HepG2 (cell line): ENCODE data around the gene RASSF4. TPM values are rescaled to one million over a fixed set of nuclear protein-coding genes. Genes with fewer than 3 reads are reported as not detected.
A peak's percentile ranks its signal among the peaks of the same experiment; 100 is the strongest.

ENCODE experiments used
- ARID2 ChIP-seq: sonication (generic); formaldehyde crosslinking; IDR thresholded peaks from 2 replicates; pipeline ENCODE4 v1.8.1; 2022; ENCODE audit warnings: mild to moderate bottlenecking, missing genetic modification reagents, borderline replicate concordance
- CBX1 ChIP-seq: IDR thresholded peaks from one replicate; pipeline ENCODE4 v1.6.1; 2016; ENCODE audit warnings: antibody characterized with exemption, low read depth
- FLYWCH1 ChIP-seq: sonication (generic); formaldehyde crosslinking; IDR thresholded peaks from 2 replicates; pipeline ENCODE4 v1.8.1; 2023; ENCODE audit warnings: mild to moderate bottlenecking, missing genetic modification reagents
- FOXA3 ChIP-seq: IDR thresholded peaks from 2 replicates; pipeline ENCODE4 v1.6.1; 2016; ENCODE audit warnings: missing genetic modification reagents, missing compliant biosample characterization
- HDAC1 ChIP-seq: sonication (generic); formaldehyde crosslinking; IDR thresholded peaks from 2 replicates; pipeline ENCODE4 v1.5.1; 2020; ENCODE audit warnings: mild to moderate bottlenecking, missing genetic modification reagents
- LRRFIP1 ChIP-seq: sonication (generic); formaldehyde crosslinking; conservative IDR thresholded peaks from 2 replicates; pipeline ENCODE4 v1.4.0; 2020; ENCODE audit warnings: missing genetic modification reagents
- PPARG ChIP-seq: conservative IDR thresholded peaks from 2 replicates; pipeline ENCODE4 v1.6.1; 2016; ENCODE audit warnings: missing biosample characterization, missing genetic modification reagents
- SALL1 ChIP-seq: sonication (generic); formaldehyde crosslinking; IDR thresholded peaks from 2 replicates; pipeline ENCODE4 v1.8.0; 2022; ENCODE audit warnings: mild to moderate bottlenecking, missing genetic modification reagents
- ZBTB26 ChIP-seq: IDR thresholded peaks from 2 replicates; pipeline ENCODE4 v1.6.1; 2016; ENCODE audit warnings: missing compliant biosample characterization, missing genetic modification reagents, borderline replicate concordance
- ZKSCAN1 ChIP-seq: fragments of 150-350 bp; IDR thresholded peaks from 2 replicates; pipeline ENCODE4 v1.6.1; 2014; ENCODE audit warnings: low read length
- ZNF558 ChIP-seq: sonication (generic); formaldehyde crosslinking; IDR thresholded peaks from 2 replicates; pipeline ENCODE4 v1.9.0; 2022; ENCODE audit warnings: mild to moderate bottlenecking, missing genetic modification reagents, borderline replicate concordance
- ZNF737 ChIP-seq: sonication (generic); formaldehyde crosslinking; IDR thresholded peaks from 2 replicates; pipeline ENCODE4 v1.5.0; 2020; ENCODE audit warnings: missing genetic modification reagents, mild to moderate bottlenecking, borderline replicate concordance
- ZSCAN29 ChIP-seq: sonication (generic); formaldehyde crosslinking; conservative IDR thresholded peaks from 2 replicates; pipeline ENCODE4 v1.4.0; 2020; ENCODE audit warnings: mild to moderate bottlenecking, missing genetic modification reagents
- polyA plus RNA-seq, 8 experiments: library from polyadenylated mRNA; depleted of rRNA in 3 of 8; stranded (reverse) in 7 of 8; unstranded in 1 of 8; fragments of >200 nt; fragmentation: Illumina TruSeq in 4 of 8; extraction: Trizol in 4 of 8; gene quantifications; 2 replicates each; pipeline versions ENCODE4 v1.2.1 to v1.2.3, GENCODE V29; 2011 to 2016; ENCODE audit warnings: low read depth in 4 of 8, missing spikeins in 1 of 8, mixed read lengths in 1 of 8; ENCODE audit not compliant: insufficient read depth in 1 of 8
- total RNA-seq, 5 experiments: library from RNA; depleted of rRNA; stranded (reverse); fragments of >200 nt; fragmentation: Illumina TruSeq; extraction: Trizol; gene quantifications; 2 replicates each; pipeline ENCODE4 v1.2.3, GENCODE V29; 2016; ENCODE audit warnings: low read depth in 1 of 5
- TF ChIP-seq, protein P1 (sequence below): sonication (generic); formaldehyde crosslinking; IDR thresholded peaks from 2 replicates; pipeline ENCODE4 v1.4.0; 2020; ENCODE audit warnings: missing genetic modification reagents
- TF ChIP-seq, protein P2 (sequence below): sonication (generic); formaldehyde crosslinking; IDR thresholded peaks from 2 replicates; pipeline ENCODE4 v1.8.1; 2023; ENCODE audit warnings: missing genetic modification reagents, mild to moderate bottlenecking, borderline replicate concordance
- TF ChIP-seq, protein P3 (sequence below): sonication (generic); formaldehyde crosslinking; IDR thresholded peaks from 2 replicates; pipeline ENCODE4 v1.8.1; 2023; ENCODE audit warnings: mild to moderate bottlenecking, moderate library complexity, missing genetic modification reagents
- TF ChIP-seq, protein P4 (sequence below): sonication (generic); formaldehyde crosslinking; IDR thresholded peaks from 2 replicates; pipeline ENCODE4 v1.5.0; 2020; ENCODE audit warnings: mild to moderate bottlenecking, missing genetic modification reagents
- TF ChIP-seq, protein P5 (sequence below): sonication (generic); formaldehyde crosslinking; IDR thresholded peaks from 2 replicates; pipeline ENCODE4 v1.4.0; 2020; ENCODE audit warnings: missing genetic modification reagents

Gene RASSF4
- total and polyA plus RNA-seq, 2 of the 13 experiments (the other 11 are each of a cell fraction or from before 2014, with no cell fraction given): 34.0 to 51.7 TPM

DNA sequence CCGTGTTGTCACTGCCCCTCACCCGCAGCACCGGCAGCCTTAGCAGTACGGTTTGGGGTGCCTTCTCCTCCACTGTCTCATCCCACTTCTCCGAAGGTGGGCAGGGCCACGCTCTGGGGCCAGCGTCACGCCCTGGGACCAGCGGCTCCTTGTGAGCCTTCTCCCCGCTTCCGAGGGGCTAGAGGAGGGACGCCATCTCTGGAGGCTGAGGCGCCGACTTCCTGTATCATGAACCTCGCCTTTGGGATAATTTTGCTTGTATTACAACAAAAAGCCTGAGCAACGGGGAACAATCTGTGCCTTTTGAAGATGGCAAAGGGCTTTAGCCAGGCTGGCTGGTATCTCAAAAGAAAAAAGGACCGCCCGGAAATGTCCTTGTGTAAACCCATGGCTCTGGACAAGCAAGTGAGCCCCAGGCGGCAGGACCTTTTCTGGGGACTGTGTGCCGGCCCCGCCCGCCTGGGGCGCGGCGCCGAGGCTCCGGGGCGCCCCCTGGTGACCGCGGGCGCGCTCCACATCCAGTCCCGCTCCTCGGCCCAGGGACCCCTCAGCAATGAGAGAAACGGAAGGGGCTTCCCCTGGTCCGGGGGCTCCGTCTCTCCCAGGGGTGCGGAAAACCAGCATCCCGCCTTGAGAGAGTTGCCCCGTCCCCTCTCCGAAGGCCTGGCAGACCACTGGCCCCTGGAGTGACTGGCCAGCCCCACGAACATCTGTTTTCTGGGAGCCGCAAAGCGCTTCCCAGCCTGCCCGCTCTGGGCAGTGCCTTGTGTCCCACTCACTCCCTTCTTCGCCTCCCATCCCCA, 15.2 kb downstream of the RASSF4 start (continued):
- TF ChIP-seq SALL1 (peak; percentile 72), LRRFIP1 (no peak), CBX1 (no peak), FOXA3 (CRISPR knock-in tag) (peak; percentile 46; the same call in 1 of the 2 replicates), FLYWCH1 (no peak), ZNF737 (CRISPR knock-in tag) (no peak), HDAC1 (CRISPR knock-in tag) (peak; percentile 56; the same call in 1 of the 2 replicates), ZKSCAN1 (no peak), PPARG (CRISPR knock-in tag) (no peak), ZNF558 (CRISPR knock-in tag) (no peak; the same call in 1 of the 2 replicates), ARID2 (CRISPR knock-in tag) (no peak; the same call in 1 of the 2 replicates), ZSCAN29 (CRISPR knock-in tag) (no peak), ZBTB26 (CRISPR knock-in tag) (no peak)
- TF ChIP-seq, protein P1, sequence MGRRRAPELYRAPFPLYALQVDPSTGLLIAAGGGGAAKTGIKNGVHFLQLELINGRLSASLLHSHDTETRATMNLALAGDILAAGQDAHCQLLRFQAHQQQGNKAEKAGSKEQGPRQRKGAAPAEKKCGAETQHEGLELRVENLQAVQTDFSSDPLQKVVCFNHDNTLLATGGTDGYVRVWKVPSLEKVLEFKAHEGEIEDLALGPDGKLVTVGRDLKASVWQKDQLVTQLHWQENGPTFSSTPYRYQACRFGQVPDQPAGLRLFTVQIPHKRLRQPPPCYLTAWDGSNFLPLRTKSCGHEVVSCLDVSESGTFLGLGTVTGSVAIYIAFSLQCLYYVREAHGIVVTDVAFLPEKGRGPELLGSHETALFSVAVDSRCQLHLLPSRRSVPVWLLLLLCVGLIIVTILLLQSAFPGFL: no peak
- TF ChIP-seq, protein P2, sequence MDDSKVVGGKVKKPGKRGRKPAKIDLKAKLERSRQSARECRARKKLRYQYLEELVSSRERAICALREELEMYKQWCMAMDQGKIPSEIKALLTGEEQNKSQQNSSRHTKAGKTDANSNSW (CRISPR knock-in tag): no peak
- TF ChIP-seq, protein P3, sequence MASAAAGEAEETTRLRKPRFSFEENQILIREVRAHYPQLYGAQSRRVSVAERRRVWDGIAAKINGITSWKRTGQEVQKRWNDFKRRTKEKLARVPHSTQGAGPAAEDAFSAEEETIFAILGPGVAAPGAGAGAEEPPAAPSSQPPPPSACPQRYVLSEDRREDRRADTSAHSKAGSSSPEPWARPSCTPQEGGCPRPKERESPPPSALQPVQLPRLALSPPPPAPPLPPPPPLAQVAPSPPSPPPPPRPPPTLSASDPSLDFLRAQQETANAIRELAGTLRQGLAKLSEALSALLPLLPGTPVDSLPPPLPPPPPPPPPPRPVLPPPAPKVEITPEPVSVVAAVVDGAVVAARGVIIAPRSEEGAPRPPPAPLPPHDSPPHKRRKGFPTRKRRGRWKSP (CRISPR knock-in tag): no peak; the same call in 1 of the 2 replicates
- TF ChIP-seq, protein P4, sequence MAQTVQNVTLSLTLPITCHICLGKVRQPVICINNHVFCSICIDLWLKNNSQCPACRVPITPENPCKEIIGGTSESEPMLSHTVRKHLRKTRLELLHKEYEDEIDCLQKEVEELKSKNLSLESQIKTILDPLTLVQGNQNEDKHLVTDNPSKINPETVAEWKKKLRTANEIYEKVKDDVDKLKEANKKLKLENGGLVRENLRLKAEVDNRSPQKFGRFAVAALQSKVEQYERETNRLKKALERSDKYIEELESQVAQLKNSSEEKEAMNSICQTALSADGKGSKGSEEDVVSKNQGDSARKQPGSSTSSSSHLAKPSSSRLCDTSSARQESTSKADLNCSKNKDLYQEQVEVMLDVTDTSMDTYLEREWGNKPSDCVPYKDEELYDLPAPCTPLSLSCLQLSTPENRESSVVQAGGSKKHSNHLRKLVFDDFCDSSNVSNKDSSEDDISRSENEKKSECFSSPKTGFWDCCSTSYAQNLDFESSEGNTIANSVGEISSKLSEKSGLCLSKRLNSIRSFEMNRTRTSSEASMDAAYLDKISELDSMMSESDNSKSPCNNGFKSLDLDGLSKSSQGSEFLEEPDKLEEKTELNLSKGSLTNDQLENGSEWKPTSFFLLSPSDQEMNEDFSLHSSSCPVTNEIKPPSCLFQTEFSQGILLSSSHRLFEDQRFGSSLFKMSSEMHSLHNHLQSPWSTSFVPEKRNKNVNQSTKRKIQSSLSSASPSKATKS (CRISPR knock-in tag): no peak
- TF ChIP-seq, protein P5, sequence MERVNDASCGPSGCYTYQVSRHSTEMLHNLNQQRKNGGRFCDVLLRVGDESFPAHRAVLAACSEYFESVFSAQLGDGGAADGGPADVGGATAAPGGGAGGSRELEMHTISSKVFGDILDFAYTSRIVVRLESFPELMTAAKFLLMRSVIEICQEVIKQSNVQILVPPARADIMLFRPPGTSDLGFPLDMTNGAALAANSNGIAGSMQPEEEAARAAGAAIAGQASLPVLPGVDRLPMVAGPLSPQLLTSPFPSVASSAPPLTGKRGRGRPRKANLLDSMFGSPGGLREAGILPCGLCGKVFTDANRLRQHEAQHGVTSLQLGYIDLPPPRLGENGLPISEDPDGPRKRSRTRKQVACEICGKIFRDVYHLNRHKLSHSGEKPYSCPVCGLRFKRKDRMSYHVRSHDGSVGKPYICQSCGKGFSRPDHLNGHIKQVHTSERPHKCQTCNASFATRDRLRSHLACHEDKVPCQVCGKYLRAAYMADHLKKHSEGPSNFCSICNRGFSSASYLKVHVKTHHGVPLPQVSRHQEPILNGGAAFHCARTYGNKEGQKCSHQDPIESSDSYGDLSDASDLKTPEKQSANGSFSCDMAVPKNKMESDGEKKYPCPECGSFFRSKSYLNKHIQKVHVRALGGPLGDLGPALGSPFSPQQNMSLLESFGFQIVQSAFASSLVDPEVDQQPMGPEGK (CRISPR knock-in tag): peak; percentile 60; the same call in 1 of the 2 replicates
